GM15510 (cell line): ENCODE results near the gene CATSPER4.

ENCODE experiments used
- POLR2A ChIP-seq: IDR thresholded peaks from 3 replicates; pipeline ENCODE4 v1.6.1; 2011; ENCODE audit warnings: borderline replicate concordance; ENCODE audit not compliant: insufficient read length; ENCODE audit errors: extremely low read depth

CATSPER4 gene

DNA sequence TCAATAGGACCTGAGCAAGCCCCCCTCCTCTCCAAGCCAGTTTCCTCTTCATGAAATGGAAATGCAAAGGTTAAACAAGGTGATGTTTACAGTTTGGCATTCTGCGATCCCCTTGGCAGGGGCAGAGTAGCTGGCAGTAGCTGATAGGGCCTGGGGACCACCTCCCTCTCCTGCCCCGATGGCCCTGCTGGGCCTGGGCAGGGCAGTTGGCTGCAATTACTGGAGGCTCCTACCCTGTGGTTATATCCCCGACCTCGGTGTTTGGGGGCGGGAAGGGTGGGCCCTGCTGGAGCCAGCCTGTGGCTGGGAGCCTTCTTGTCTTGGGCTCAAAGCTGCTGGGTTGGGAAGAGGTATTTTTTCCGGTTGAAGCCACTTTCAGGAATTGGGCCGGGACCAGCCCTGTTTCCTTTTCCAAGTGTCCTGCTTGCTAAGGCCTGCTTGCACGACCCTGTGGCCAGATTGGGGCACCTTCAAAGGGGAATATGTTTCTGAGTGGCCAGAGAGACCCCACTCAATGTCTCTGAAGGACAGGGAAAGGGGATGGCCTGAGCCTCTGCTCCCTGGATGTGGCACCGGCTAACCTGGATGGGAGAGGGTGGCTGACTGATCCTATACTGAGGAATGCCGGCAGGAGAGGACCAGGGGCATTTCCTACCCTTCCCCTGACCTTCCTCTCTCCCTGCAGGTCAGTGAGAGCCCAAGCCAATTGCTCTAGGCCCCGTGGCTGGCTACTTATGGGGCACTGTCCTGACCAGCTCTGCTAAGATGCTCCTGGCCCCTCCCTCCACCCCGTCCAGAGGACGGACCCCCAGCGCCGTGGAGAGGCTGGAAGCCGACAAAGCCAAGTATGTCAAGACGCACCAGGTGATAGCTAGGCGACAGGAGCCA lies 29.6 kb upstream of the CATSPER4 start:
- TF ChIP-seq POLR2A: no peak

DNA sequence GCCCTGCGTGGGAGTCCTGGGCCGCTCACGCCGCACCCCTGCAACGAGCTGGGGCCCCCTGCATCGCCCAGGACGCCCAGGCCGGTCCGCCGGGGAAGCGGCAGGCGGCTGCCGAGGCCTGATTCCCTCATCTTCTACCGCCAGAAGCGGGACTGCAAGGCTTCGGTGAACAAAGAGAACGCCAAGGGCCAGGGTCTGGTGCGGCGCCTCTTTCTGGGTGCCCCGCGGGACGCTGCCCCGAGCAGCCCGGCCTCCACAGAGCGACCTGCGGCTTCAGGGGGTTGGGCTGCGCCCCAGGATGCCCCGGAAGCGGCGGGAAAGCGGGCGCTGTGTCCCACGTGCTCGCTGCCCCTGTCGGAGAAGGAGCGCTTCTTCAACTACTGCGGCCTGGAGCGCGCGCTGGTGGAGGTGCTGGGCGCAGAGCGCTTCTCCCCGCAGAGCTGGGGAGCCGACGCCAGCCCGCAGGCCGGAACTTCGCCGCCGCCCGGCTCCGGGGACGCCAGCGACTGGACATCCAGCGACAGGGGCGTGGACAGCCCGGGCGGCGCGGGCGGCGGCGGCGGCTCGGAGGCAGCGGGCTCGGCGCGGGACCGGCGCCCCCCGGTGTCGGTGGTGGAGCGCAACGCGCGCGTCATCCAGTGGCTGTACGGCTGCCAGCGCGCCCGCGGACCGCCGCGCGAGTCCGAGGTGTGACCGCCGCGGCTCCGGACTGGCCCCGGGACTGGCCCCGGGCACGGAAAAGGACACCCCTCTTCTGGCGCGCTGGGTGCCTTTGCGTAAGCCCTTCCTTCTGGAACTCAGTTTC lies 28.8 kb upstream of the CATSPER4 start:
- TF ChIP-seq POLR2A: no peak

DNA sequence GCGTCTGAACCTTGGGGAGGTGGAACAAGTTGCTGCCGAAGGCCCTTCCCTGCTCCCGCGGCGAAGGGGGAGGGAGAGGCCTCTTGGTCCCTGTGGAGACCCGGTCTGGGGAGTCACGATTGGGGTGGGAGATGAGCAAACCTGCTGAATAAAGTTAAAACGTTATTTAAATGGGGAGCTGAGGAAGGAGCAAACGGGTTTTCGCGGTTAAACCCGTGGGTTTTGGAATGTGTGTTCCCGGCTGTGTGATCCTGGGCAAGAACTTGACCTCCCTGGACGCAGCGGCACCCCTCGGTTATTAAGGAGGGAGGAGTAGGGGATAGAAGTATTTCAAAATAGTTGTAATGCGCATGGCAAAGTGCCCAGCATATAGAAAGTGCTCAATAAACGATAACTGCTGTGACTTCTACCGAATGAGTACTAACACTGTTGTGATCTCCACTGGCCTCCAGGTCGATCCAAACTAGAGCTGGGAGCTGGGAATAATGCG lies 28.1 kb upstream of the CATSPER4 start:
- no peak for TF ChIP-seq POLR2A

DNA sequence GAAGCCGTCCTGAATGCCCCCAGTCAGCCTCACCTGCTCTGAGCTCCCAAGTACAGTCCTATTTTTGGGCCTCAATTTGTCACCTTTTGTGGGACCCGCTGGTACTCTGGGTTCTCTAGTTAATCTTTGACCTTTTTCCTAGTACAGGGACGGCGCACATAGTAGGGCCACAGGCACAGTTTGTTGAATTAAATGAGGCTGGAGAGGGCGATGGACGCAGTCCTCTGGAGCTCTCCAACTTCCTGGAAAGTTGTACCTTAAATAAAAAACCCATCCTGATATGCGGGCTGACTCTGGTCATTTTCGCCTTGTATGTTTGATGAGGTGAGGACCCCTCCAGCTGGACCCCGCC lies 26.7 kb upstream of the CATSPER4 start:
- TF ChIP-seq POLR2A: no peak

DNA sequence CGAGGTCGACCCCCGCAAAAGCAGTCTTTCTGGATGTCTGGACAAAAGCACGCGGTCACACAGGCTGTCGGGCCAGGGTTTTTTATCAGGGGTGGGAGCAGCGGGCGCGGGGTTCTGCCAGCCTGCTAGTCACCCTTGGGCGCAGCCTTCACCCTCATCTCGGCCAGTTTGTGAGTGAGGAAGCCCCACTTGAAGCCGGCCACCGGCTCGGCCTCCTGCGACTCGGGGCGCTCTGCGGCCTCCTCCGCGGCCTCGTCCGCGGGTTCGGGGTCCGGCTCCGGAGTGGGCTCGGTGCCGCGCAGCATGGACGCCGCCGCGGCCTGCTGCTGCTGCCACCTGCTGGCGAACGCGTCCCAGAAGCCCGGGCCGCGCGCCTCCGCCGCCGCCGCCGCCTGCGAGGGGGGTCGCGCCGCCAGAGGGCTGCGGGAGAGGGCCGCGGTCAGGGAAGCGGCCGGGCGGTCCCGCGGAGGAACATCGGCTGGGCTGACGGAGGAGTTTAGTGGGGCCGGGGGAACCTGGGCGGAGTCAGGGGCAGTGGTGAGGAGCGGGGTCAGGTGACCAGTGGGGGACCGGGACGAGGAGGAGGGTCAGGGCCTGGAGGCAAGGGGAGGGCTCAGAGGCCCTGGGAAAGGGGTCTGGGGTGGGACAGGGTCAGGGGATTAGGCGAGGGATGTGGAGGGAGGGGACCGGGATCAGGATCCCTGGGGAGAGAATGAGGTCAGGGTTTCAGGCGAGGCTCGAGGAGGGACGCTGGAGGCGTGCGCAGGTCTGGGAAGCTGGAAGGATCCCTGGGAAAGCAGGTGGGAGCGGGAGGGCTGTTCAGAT lies 26.2 kb upstream of the CATSPER4 start:
- no peak for TF ChIP-seq POLR2A

DNA sequence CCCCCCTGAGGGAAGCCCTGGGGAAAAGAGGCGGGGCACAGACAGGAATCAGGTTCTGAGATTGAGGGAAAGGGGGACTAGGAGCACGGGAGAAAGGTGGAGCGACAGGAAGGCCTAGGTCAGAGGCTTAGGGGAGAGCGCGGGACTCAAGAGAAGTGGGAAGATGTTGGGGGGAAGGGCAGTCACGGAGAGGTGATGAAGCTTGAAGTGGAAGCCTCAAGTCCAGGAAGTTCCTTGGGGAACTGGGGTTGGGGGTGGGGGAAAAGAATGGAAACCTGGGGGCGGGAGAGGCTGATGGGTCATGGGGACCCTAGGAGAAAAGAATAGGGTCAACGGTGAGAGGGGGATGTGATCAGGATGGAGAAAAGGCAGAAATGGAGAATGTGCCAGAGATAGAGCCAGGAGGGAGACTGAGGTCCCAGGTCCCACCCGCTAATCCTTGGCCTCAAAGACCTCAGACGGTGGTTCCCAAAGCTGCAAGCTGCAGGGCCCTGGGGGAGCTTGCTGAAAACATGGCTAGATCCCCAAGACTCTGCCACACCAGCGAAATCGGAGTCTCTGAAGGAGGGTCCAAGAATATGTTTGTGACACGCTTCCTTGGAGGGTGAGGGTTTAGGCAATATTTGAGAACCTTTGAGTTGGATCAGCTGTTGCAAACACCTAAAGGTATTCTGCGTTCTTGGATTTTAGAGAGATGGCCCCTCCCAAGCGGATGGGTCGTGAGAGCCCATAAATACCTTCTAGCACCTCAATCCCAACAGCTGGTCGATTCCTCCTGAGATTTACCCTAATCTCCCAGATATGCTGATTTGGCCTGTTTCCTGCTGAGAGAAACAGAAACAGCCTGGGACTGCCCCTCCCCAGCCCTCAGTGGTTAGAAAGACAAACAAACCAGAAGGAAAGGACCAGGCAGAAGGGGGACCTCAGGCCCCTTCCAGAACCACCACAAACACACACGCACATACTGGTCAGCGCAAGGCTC lies 25.2 kb upstream of the CATSPER4 start:
- no peak for TF ChIP-seq POLR2A

DNA sequence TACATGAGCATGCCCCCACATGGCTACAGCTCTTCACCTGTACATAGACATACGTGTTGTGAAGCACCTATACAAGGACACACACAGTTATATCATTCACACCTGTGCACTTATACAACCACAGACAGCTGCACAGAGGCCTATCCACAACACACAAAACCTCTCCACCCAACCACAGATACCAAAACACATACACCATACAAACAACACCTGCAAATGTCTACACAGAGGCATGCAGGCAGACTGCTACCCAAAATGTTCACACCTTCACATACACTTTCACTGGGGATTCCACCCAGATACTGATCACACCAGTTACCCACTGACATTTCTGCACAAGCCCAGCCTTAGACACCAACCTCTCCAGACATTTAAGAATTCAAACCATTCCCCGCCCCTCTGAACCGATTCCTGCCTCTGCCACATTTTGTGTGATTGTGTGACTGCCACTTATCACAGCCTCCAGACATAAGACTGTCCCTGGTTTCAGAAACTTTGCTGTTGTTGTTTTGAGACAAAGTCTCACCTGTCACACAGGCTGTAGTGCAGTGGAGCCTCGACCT lies 23.6 kb upstream of the CATSPER4 start:
- no peak for TF ChIP-seq POLR2A

DNA sequence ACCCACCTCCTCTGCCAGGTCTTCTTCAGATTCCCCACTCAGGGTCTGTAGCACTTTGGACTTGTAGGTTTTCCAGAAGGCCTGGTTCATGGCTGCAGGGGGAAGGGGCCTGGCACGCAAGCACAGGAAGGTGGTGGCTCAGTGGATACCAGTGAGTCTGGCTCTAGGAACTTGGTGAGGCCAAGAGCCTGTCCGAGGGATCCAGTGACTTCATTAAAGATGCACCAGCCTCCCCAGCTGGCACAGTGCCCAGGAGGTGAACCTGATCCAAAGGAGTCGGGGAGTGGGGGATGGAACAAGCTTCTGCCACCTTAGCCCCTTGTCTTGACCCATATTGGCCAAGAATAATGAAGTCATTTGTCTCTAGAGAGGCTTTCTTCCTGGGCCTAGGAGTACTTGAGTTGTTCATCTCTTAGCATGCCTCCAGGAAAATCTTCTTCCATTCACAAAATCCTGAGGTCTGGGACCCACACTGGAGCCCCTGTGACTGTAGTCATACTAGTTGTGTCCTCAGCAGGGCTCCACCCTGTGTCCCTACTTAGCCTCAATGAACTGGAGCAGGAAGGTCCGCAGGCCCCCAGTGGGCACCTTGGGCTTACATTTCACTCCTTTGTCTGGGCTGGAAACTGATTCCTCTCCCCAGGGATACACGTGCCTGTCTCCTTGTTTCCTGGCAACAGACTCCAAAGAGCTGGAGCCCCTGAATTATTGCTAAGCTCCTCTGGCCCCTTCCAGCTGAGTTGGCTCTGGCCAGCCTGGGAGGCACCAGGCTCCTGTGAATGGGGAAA lies 21.8 kb upstream of the CATSPER4 start, which contains the start of gene C1orf232:
TSS of gene C1orf232 (minus strand) at position 554 of the 788 bp plus-strand sequence. CDS start at position 90, 464 bp downstream.
- no peak for TF ChIP-seq POLR2A

DNA sequence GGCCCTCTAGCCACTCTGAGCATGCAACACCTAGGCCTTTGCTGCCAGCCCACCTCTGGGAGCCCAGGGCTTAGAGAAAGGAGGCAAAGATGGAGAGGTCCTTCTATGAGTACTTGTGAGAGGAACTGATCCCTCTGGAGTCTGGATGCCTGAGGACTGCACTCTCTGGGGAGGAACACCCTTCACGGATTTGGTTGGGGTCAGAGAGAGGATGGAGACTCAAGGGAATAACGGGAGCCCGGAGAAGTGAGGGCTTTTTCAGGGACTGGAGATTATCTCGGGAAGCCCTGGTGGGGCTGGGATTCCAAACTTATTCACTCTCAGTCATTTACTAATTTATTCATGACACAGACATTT lies 21.2 kb upstream of the CATSPER4 start:
- TF ChIP-seq POLR2A: no peak

DNA sequence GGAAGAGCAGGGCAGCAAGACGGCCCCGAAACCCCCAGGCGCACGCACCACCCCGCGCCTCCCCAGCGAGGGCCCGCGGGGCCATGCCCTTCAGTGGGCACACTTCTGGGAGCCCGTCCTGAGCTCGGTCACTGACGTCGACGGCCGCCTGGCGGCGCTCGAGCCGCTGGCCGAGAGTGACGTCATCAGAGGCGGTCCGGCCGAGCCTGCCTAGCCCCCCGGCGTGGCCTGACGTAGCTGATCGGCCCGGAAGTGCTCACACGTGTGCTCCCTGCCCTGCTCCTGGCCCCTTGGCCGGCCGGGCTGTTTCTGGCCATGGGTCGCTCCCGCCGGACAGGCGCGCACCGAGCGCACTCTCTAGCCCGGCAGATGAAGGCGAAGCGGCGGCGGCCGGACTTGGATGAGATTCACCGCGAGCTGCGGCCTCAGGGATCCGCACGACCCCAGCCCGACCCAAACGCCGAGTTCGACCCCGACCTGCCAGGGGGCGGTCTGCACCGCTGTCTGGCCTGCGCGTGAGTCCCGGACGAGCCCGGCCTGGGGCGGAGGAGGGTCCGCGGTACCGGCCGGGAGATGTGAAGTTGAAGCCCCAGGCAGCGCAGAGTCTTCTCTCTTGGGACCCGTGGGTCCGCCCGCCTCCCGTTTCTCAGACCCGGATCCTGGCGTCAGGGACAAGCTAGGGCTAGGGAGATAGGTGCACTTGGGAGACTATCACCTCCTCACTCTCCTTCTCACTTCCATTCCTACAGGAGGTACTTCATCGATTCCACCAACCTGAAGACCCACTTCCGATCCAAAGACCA lies 20.5 kb upstream of the CATSPER4 start, which contains the start of gene ZNF593:
TSS of gene ZNF593 (plus strand) at position 240 of the 803 bp plus-strand sequence. CDS start at position 316, 76 bp downstream.
- peak; percentile 90 for TF ChIP-seq POLR2A

DNA sequence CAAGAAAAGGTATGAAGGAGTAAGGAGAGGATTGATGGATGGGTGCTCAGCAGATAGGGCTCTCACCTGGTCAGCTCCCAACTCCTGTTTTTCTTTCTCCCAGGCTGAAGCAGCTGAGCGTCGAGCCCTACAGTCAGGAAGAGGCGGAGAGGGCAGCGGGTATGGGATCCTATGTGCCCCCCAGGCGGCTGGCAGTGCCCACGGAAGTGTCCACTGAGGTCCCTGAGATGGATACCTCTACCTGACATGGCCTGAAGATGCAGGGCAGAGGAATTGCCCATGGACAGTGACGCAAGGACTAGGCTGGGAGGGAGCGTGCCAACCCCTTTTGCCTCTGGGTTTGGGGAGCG lies 20.0 kb upstream of the CATSPER4 start:
- TF ChIP-seq POLR2A: no peak
